ENCODE results near the gene GALM.
A peak's percentile ranks its signal among the peaks of the same experiment; 100 is the strongest.

The GALM gene

GRCh38 chr2:38665854-38666555 is at the start of gene GALM:
Gene GALM (plus strand): TSS chr2:38666114. CDS start chr2:38666162, 48 bp downstream.
- Histone ChIP-seq H3K9me3 (replicated peaks in 1 of 11) (no peaks in the 10 kb centered on the region), H3K36me3 (no peaks in the 10 kb centered on the region), H3K4me2 (peak within 1 kb of the TSS; percentile 87 to 97 (median 94)), H3K9ac (peak within 1 kb of the TSS; percentile 23 to 80 (median 69); a peak in 19 of 22 replicates), H3K4me1 (peaks cover 19 to 30% (median 26%) of the 10 kb centered on the region in 10 experiments), H3K4me3 (peak within 1 kb of the TSS; percentile 54 to 78 (median 68)), H4K20me1 (no peaks in the 10 kb centered on the region), H3K27ac (peak within 1 kb of the TSS in 9 of 11 experiments; percentile 50 to 77 (median 69); a peak in 18 of 22 replicates), H3K27me3 (0 out of 22 replicates have a peak, but pooled peaks cover 0 to 4% (median 0%) of the 10 kb centered on the region in 11 experiments)
- TF ChIP-seq Cebpa-rat (IDR thresholded peaks at IDR 0.05), result no peak

GRCh38 chr2:38617301-38617700 is 48.6 kb upstream of the GALM start:
- Histone ChIP-seq H4K20me1 (peaks cover 0 to 33% (median 0%) of the 10 kb centered on the region in 11 experiments; a peak in 7 of 22 replicates), H3K9me3 (replicated peaks in 1 of 11) (peaks cover 0 to 4% (median 0%) of the 10 kb centered on the region in 11 experiments; a peak in 1 of 22 replicates), H3K36me3 (no peaks in the 10 kb centered on the region), H3K9ac (no peak overlapping the region), H3K4me3 (no peak overlapping the region), H3K4me2 (no peak overlapping the region), H3K4me1 (peaks cover 6 to 70% (median 54%) of the 10 kb centered on the region in 10 experiments; a peak in 19 of 20 replicates), H3K27ac (no peak overlapping the region), H3K27me3 (peaks cover 0 to 93% (median 6%) of the 10 kb centered on the region in 11 experiments; a peak in 12 of 22 replicates)
- TF ChIP-seq Cebpa-rat (IDR thresholded peaks at IDR 0.05), result no peak

- no peak overlapping the region for H3K9ac ChIP-seq
- no peak for TF ChIP-seq Cebpa-rat (IDR thresholded peaks at IDR 0.05)
- H3K4me2 ChIP-seq, result peak overlapping the region; percentile 15 to 82 (median 55); a peak in 19 of 22 replicates
- H3K4me1 ChIP-seq, result peaks cover 17 to 58% (median 44%) of the 10 kb centered on the region in 10 experiments
- no peak overlapping the region for H3K27ac ChIP-seq
- H4K20me1 ChIP-seq, result peaks cover 0 to 40% (median 0%) of the 10 kb centered on the region in 11 experiments; a peak in 7 of 22 replicates
- no peak overlapping the region for H3K4me3 ChIP-seq
- H3K27me3 ChIP-seq, result peaks cover 0 to 94% (median 6%) of the 10 kb centered on the region in 11 experiments; a peak in 11 of 22 replicates
- H3K36me3 ChIP-seq, result no peaks in the 10 kb centered on the region
- H3K9me3 ChIP-seq (replicated peaks in 1 of 11), result peaks cover 0 to 4% (median 0%) of the 10 kb centered on the region in 11 experiments; a peak in 1 of 22 replicates
Measured at GRCh38 chr2:38619458-38620164, 46.3 kb upstream of the GALM start.

- peak overlapping the region in 7 of 11 experiments; percentile 53 to 82 (median 64); a peak in 14 of 22 replicates for H3K4me2 ChIP-seq
- H3K27me3 ChIP-seq, result peaks cover 0 to 94% (median 6%) of the 10 kb centered on the region in 11 experiments; a peak in 11 of 22 replicates
- no peaks in the 10 kb centered on the region for H3K36me3 ChIP-seq
- H3K9me3 ChIP-seq (replicated peaks in 1 of 11), result peaks cover 0 to 4% (median 0%) of the 10 kb centered on the region in 11 experiments; a peak in 1 of 22 replicates
- H3K4me1 ChIP-seq, result peaks cover 18 to 50% (median 38%) of the 10 kb centered on the region in 10 experiments
- no peak overlapping the region for H3K4me3 ChIP-seq
- TF ChIP-seq Cebpa-rat (IDR thresholded peaks at IDR 0.05), result no peak
- peaks cover 0 to 40% (median 0%) of the 10 kb centered on the region in 11 experiments; a peak in 7 of 22 replicates for H4K20me1 ChIP-seq
- H3K9ac ChIP-seq, result no peak overlapping the region
- no peak overlapping the region for H3K27ac ChIP-seq
Measured at GRCh38 chr2:38620282-38620977, 45.5 kb upstream of the GALM start.

- peaks cover 0 to 4% (median 0%) of the 10 kb centered on the region in 11 experiments; a peak in 1 of 22 replicates for H3K9me3 ChIP-seq (replicated peaks in 1 of 11)
- H3K4me1 ChIP-seq, result peaks cover 24 to 44% (median 34%) of the 10 kb centered on the region in 10 experiments
- no peak overlapping the region for H3K27ac ChIP-seq
- no peak overlapping the region for H3K4me2 ChIP-seq
- H3K36me3 ChIP-seq, result no peaks in the 10 kb centered on the region
- H4K20me1 ChIP-seq, result peaks cover 0 to 38% (median 0%) of the 10 kb centered on the region in 11 experiments; a peak in 7 of 22 replicates
- no peak for TF ChIP-seq Cebpa-rat (IDR thresholded peaks at IDR 0.05)
- no peak overlapping the region for H3K9ac ChIP-seq
- no peak overlapping the region for H3K4me3 ChIP-seq
- peaks cover 0 to 94% (median 1%) of the 10 kb centered on the region in 11 experiments; a peak in 11 of 22 replicates for H3K27me3 ChIP-seq
Measured at GRCh38 chr2:38621018-38621417, 44.9 kb upstream of the GALM start.

- no peak overlapping the region for H3K9ac ChIP-seq
- H3K4me3 ChIP-seq, result no peak overlapping the region
- no peaks in the 10 kb centered on the region for H3K36me3 ChIP-seq
- peaks cover 0 to 94% (median 0%) of the 10 kb centered on the region in 11 experiments; a peak in 11 of 22 replicates for H3K27me3 ChIP-seq
- H4K20me1 ChIP-seq, result peaks cover 0 to 43% (median 0%) of the 10 kb centered on the region in 11 experiments; a peak in 7 of 22 replicates
- peak overlapping the region; percentile 26 to 62 (median 56); a peak in 21 of 22 replicates for H3K4me2 ChIP-seq
- no peak overlapping the region for H3K27ac ChIP-seq
- H3K9me3 ChIP-seq (replicated peaks in 1 of 11), result peaks cover 0 to 4% (median 0%) of the 10 kb centered on the region in 11 experiments; a peak in 1 of 22 replicates
- no peak for TF ChIP-seq Cebpa-rat (IDR thresholded peaks at IDR 0.05)
- peaks cover 28 to 49% (median 39%) of the 10 kb centered on the region in 10 experiments for H3K4me1 ChIP-seq
Measured at GRCh38 chr2:38622210-38622609, 43.7 kb upstream of the GALM start.

- H3K27ac ChIP-seq, result no peak overlapping the region
- H3K27me3 ChIP-seq, result peaks cover 0 to 92% (median 0%) of the 10 kb centered on the region in 11 experiments; a peak in 9 of 22 replicates
- peaks cover 6 to 15% (median 8%) of the 10 kb centered on the region in 11 experiments; a peak in 16 of 22 replicates for H3K9me3 ChIP-seq (replicated peaks in 1 of 11)
- H3K9ac ChIP-seq, result no peak overlapping the region
- peak overlapping the region in 8 of 11 experiments; percentile 44 to 84 (median 70); a peak in 16 of 22 replicates for H3K4me2 ChIP-seq
- peaks cover 0 to 5% (median 0%) of the 10 kb centered on the region in 11 experiments; a peak in 2 of 22 replicates for H3K36me3 ChIP-seq
- peaks cover 8 to 40% (median 22%) of the 10 kb centered on the region in 10 experiments for H3K4me1 ChIP-seq
- TF ChIP-seq Cebpa-rat (IDR thresholded peaks at IDR 0.05), result no peak
- H3K4me3 ChIP-seq, result no peak overlapping the region
- H4K20me1 ChIP-seq, result peaks cover 0 to 18% (median 0%) of the 10 kb centered on the region in 11 experiments; a peak in 5 of 22 replicates
Measured at GRCh38 chr2:38626326-38627035, 39.4 kb upstream of the GALM start.
